Measurements from ENCODE around the gene TXNRD1. TPM values are rescaled to one million over a fixed set of nuclear protein-coding genes. Genes with fewer than 3 reads are reported as not detected.
"Not testable (repeated sequence)": the region's sequence is repeated elsewhere in the genome, so short reads cannot be mapped to it uniquely, and the experiment has no call there.

Gene TXNRD1
- polyA plus RNA-seq, 5 donors = 51.0 to 77.5 (median 58.8) TPM

GRCh38 chr12:104319918-104320626, 104.5 kb downstream of the TXNRD1 start:
- no peak for DNase-seq

GRCh38 chr12:104320627-104321024, 105.0 kb downstream of the TXNRD1 start:
- DNase-seq = no peak

- no peak for DNase-seq
Measured at GRCh38 chr12:104321949-104322348, 106.4 kb downstream of the TXNRD1 start.

GRCh38 chr12:104322533-104322932, 107.0 kb downstream of the TXNRD1 start:
- not testable (repeated sequence) for DNase-seq

- no peak for DNase-seq
Measured at GRCh38 chr12:104323899-104324298, 108.3 kb downstream of the TXNRD1 start.

- not testable (repeated sequence) for DNase-seq
Measured at GRCh38 chr12:104328278-104328677, 112.7 kb downstream of the TXNRD1 start.

GRCh38 chr12:104328790-104329189, 113.2 kb downstream of the TXNRD1 start:
- DNase-seq = no peak

- no peak for DNase-seq
Measured at GRCh38 chr12:104329707-104330532, 114.3 kb downstream of the TXNRD1 start.

- DNase-seq = no peak
Measured at GRCh38 chr12:104331376-104331775, 115.8 kb downstream of the TXNRD1 start.

- DNase-seq = not testable (repeated sequence)
Measured at GRCh38 chr12:104332273-104332672, 116.7 kb downstream of the TXNRD1 start.

GRCh38 chr12:104333692-104334255, 118.2 kb downstream of the TXNRD1 start:
- DNase-seq = no peak

GRCh38 chr12:104334581-104334980, 119.0 kb downstream of the TXNRD1 start:
- DNase-seq = no peak

GRCh38 chr12:104336115-104336514, 120.5 kb downstream of the TXNRD1 start:
- no peak for DNase-seq

- DNase-seq = no peak
Measured at GRCh38 chr12:104337030-104337558, 121.5 kb downstream of the TXNRD1 start.

GRCh38 chr12:104339663-104340062, 124.1 kb downstream of the TXNRD1 start:
- no peak for DNase-seq

GRCh38 chr12:104340177-104340576, 124.6 kb downstream of the TXNRD1 start:
- no peak for DNase-seq

GRCh38 chr12:104340925-104341611, 125.5 kb downstream of the TXNRD1 start:
- no peak for DNase-seq

GRCh38 chr12:104342147-104342546, 126.6 kb downstream of the TXNRD1 start:
- no peak for DNase-seq

- no peak for DNase-seq
Measured at GRCh38 chr12:104342635-104343249, 127.2 kb downstream of the TXNRD1 start.

GRCh38 chr12:104344682-104345081, 129.1 kb downstream of the TXNRD1 start:
- DNase-seq = no peak
